ENCODE data around the gene SLC25A52.

DNA sequence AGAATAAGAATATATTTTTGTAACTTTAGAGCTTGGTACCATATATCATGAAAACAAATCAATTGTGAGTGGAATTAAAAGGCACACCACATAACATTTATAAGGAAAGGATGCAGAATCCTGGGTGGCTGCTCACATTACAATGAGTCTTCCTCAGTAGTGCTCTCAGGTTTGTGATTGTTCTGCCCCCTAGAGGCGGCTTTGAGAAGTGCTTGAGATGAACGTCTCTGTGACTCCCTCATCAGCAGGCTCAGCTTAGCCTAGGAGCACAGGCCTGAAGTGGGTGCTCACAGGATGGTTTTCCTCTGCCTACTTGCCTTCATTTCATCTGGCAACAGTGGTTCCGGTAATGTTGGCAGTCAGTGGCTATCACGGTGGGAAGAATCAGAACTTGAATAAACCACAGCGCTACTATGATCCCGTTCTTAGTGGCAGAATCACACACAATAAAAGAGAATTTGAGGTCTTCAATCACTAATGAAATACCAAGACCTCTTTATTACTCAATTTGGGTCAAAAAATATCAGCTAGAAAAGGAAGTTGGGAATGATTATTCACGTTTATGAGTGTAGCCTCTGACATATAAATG lies 38.2 kb downstream of the SLC25A52 start:
- TF ChIP-seq CTCF (IDR thresholded peaks at IDR 0.05), result peak; percentile 91
- TF ChIP-seq ZFX (IDR thresholded peaks at IDR 0.05; ENCODE audit: borderline replicate concordance), result no peak

All from 22Rv1 (cell line).